Keratinocyte (primary cell): ENCODE data around the gene TEX48.

ENCODE experiments used
- EZH2 ChIP-seq: IDR thresholded peaks from one replicate; pipeline ENCODE4 v1.6.1; 2012; ENCODE audit warnings: inconsistent platforms, mild to moderate bottlenecking, low read length, moderate library complexity
- TF ChIP-seq, protein P1 (sequence below), 3 experiments: IDR thresholded peaks in 1 of 3; conservative IDR thresholded peaks in 1 of 3; optimal IDR thresholded peaks in 1 of 3; 2 replicates in 2 of 3; 3 replicates in 1 of 3; pipeline versions ENCODE3 to v1.5.1; 2011; ENCODE audit warnings: low read length in 3 of 3, mild to moderate bottlenecking in 3 of 3, moderate library complexity in 2 of 3, control low read depth in 1 of 3, inconsistent platforms in 1 of 3; ENCODE audit not compliant: insufficient read depth in 2 of 3; ENCODE audit errors: extremely low read depth in 1 of 3

DNA sequence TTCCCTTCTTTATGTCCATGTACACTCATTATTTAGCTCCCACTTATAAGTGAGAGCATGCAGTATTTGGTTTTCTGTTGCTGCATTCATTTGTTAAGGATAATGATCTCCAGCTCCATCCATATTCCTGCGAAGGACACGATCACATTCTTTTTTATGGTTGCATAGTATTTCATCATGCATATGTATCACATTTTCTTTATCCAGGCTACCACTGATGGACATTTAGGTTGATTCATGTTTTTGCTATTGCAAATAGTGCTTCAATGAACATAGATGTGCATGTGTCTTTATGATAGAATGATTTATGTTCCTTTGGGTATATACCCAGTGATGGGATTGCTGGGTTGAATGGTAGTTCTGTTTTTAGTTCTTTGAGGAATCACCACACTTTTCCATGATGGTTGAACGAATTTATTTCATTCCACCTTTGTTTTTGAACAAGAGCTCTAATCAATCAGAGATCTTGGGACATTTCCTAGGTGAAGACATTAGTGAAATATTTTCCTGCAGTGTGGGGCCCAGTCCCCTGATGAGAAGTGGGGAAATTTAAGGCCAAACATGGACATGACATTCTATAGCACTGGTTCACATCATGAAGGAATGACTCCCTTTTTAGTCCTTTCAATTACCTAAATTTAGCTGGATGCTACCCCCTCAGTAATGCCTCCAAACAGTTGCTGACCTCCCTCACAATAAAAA, 7.1 kb upstream of the TEX48 start:
- TF ChIP-seq, protein P1, sequence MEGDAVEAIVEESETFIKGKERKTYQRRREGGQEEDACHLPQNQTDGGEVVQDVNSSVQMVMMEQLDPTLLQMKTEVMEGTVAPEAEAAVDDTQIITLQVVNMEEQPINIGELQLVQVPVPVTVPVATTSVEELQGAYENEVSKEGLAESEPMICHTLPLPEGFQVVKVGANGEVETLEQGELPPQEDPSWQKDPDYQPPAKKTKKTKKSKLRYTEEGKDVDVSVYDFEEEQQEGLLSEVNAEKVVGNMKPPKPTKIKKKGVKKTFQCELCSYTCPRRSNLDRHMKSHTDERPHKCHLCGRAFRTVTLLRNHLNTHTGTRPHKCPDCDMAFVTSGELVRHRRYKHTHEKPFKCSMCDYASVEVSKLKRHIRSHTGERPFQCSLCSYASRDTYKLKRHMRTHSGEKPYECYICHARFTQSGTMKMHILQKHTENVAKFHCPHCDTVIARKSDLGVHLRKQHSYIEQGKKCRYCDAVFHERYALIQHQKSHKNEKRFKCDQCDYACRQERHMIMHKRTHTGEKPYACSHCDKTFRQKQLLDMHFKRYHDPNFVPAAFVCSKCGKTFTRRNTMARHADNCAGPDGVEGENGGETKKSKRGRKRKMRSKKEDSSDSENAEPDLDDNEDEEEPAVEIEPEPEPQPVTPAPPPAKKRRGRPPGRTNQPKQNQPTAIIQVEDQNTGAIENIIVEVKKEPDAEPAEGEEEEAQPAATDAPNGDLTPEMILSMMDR (optimal IDR thresholded peaks at IDR 0.05 in 1 of 3, IDR thresholded peaks at IDR 0.05 in 1 of 3, conservative IDR thresholded peaks at IDR 0.05 in 1 of 3; ENCODE audit: extremely low read depth in 1 of 3, insufficient read depth in 2 of 3, low read length in 3 of 3): no peak
- TF ChIP-seq EZH2: no peak
